Activated naive CD4-positive, alpha-beta T cell treated with anti-CD3 and anti-CD28 coated beads for 36 hours (primary cell): Measurements from ENCODE around the gene KLHL26. TPM values are rescaled to one million over a fixed set of nuclear protein-coding genes. Genes with fewer than 3 reads are reported as not detected.

Experiments used
- CTCF ChIA-PET: fragments of 350-600 bp; sonication (Branson Sonifier 250); formaldehyde crosslinking; loops from one replicate; lab custom pipeline; 2021; ENCODE audit warnings: antibody characterized with exemption; lab: Charles Lee
- DNase-seq: peaks from one replicate; pipeline ENCODE4 v3.0.0-alpha.2; 2020
- H3K27ac Mint-ChIP-seq: one replicate; pipeline ENCODE4 v1.8.0; 2021; ENCODE audit warnings: mild to moderate bottlenecking, mixed read lengths
- H3K27me3 Mint-ChIP-seq: one replicate; pipeline ENCODE4 v1.8.0; 2021; ENCODE audit warnings: low read depth, mixed read lengths
- H3K36me3 Mint-ChIP-seq: one replicate; pipeline ENCODE4 v1.8.0; 2021; ENCODE audit warnings: low read depth, mixed read lengths
- H3K4me1 Mint-ChIP-seq: one replicate; pipeline ENCODE4 v1.8.0; 2021; ENCODE audit warnings: low read depth, mixed read lengths
- H3K4me3 Mint-ChIP-seq: one replicate; pipeline ENCODE4 v1.8.0; 2021; ENCODE audit warnings: mild to moderate bottlenecking, moderate library complexity, mixed read lengths
- H3K9me3 Mint-ChIP-seq: one replicate; pipeline ENCODE4 v1.8.0; 2021; ENCODE audit warnings: mixed read lengths
- intact Hi-C: fragments of 100-400 bp; cut with micrococcal nuclease; formaldehyde crosslinking; loops from one replicate; pipeline ENCODE4 v1.15.1; 2023
- total RNA-seq, 2 experiments: library from RNA; stranded (reverse); gene quantifications; one replicate each; pipeline ENCODE4 v1.2.3, GENCODE V29; 2021

The KLHL26 gene
- total RNA-seq, 2 experiments from 2014 or later: 8.9 to 12.0 TPM

DNA sequence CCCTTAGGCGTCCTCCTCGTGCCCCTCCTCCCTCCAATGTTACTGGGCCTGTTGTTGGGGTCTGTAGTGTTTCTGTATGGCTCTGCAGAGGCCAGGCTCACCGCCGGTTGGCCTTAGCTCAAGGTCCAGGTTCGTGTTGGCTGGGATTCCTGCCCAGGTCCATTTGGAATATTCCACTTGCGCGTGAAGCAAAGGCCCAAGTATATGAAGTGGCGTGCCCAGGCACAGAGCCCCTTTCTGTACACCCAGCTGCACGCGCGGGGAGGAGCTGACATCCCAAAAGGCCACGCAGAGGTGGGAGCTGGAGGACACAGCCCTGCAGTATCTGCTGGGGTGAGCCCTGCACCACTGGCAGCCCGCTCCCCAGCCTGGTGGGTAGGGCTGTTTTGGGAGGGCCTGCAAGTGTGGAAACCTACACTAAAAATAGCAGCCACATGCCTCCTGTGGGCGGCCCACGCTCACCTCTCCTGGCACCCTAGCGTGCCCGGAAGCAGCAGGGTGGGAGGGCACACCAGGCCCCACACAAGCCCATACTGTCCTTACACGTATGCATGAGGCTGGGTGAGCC, 76.8 kb downstream of the KLHL26 start:
- H3K9me3 Mint-ChIP-seq: no peaks in the 10 kb centered on the region
- no peak overlapping the region for H3K4me3 Mint-ChIP-seq
- peaks cover 11% of the 10 kb centered on the region for H3K4me1 Mint-ChIP-seq
- no peaks in the 10 kb centered on the region for H3K36me3 Mint-ChIP-seq
- no peak overlapping the region for H3K27ac Mint-ChIP-seq
- CTCF ChIA-PET: no interaction called here
- DNase-seq: no peak
- H3K27me3 Mint-ChIP-seq: no peaks in the 10 kb centered on the region
- intact Hi-C loops: no loop called here

DNA sequence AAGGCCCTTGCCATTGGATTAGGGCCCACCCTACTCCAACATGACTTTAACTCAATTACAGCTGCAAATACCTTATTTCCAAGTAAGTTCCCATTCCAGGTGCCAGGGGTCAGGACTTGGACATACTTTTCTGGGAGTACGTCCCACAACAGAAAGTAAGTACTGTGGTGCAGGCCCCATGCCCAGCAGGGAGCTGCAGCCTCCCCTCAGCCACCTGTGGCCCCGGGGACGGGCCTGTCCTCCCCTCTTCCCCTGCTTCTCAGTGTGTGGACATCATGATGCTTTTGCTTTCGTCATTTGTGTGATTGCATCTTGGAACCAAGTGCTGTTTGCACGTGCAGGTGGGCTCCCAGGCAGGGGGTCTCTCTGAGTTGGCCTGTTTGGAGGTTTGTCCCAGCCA, 78.6 kb downstream of the KLHL26 start:
- Mint-ChIP-seq H3K27ac (no peak overlapping the region), H3K36me3 (no peaks in the 10 kb centered on the region), H3K4me1 (peaks cover 8% of the 10 kb centered on the region), H3K27me3 (no peaks in the 10 kb centered on the region), H3K4me3 (no peak overlapping the region), H3K9me3 (no peaks in the 10 kb centered on the region)
- intact Hi-C loops: no loop called here
- no peak for DNase-seq
- CTCF ChIA-PET: no interaction called here

DNA sequence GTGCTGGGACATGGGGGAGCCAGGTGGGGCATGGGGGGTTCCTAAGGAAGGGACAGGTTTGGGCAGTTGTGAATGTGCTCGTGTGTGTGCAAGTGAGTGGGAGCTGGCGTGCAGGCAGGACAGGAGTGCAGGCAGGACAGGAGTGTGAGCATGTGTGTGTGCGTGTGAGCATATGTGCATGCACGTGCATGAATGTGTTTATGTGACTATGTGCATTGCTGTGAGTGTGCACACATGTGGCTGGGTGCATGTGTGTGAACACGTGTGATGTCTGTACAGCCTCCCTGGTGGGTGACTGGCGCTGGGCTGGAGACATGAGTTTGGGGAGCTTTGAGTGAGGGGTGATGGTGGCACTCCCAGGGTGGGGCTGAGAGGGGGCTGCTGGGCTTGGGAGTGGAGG, 80.0 kb downstream of the KLHL26 start:
- CTCF ChIA-PET: no interaction called here
- Mint-ChIP-seq H3K27me3 (no peaks in the 10 kb centered on the region), H3K36me3 (no peaks in the 10 kb centered on the region), H3K9me3 (no peaks in the 10 kb centered on the region), H3K4me3 (no peak overlapping the region), H3K4me1 (peaks cover 8% of the 10 kb centered on the region), H3K27ac (no peak overlapping the region)
- intact Hi-C loops: no loop called here
- no peak for DNase-seq

DNA sequence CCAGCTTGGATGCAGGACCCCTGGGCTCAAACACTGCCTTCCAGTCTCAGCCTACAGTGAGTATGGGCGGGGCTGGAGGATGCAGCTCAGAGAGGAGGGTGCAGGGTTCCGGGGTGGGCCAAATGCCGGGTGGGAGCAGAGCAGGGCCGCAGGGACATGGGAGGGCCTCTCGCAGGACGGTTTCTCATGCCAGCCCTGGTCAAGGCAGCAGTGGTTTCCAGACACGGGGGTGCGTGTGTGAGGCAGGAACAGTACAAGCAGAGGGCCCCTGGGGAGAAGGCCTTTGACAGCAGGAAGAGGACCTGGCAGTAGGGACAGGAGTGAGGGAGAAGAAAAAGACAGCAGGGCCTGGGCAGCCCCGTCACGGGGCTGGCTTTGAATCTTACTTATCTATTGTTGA, 80.8 kb downstream of the KLHL26 start:
- Mint-ChIP-seq H3K9me3 (no peaks in the 10 kb centered on the region), H3K36me3 (no peaks in the 10 kb centered on the region), H3K4me1 (peaks cover 8% of the 10 kb centered on the region), H3K27ac (no peak overlapping the region), H3K4me3 (no peak overlapping the region), H3K27me3 (no peaks in the 10 kb centered on the region)
- CTCF ChIA-PET: interaction anchor here (0.6 kb wide), 1 partner anchor 256 kb away, joined by 3 read pairs; no protein-coding TSS in a partner anchor
- DNase-seq: no peak
- intact Hi-C loops: no loop called here

DNA sequence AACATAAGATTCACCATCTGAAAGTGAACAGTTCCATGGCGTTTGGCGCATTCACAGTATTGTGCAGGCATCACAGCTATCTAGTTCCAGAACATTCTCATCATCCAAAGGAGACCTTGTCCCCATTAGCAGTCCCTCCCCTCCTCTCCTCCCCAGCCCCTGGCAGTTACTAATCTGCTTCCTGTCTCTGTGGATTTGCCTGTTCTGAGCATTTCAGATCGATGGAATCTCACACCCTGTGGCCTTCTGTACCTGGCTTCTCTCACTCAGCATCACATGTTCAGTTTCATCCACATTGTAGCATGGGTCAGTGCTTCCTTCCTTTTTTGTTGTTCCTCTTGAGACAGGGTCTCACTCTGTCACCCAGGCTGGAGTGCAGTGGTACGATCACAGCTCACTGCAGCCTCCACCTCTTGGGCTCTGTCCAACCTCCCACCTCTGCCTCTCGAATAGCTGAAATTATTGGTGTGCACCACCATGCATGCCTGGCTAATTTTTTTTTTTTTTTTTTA, 81.2 kb downstream of the KLHL26 start:
- no peaks in the 10 kb centered on the region for H3K9me3 Mint-ChIP-seq
- H3K4me1 Mint-ChIP-seq: peaks cover 8% of the 10 kb centered on the region
- no peaks in the 10 kb centered on the region for H3K36me3 Mint-ChIP-seq
- DNase-seq: no peak
- no peak overlapping the region for H3K27ac Mint-ChIP-seq
- H3K4me3 Mint-ChIP-seq: no peak overlapping the region
- no peaks in the 10 kb centered on the region for H3K27me3 Mint-ChIP-seq
- CTCF ChIA-PET: no interaction called here
- intact Hi-C loops: no loop called here

DNA sequence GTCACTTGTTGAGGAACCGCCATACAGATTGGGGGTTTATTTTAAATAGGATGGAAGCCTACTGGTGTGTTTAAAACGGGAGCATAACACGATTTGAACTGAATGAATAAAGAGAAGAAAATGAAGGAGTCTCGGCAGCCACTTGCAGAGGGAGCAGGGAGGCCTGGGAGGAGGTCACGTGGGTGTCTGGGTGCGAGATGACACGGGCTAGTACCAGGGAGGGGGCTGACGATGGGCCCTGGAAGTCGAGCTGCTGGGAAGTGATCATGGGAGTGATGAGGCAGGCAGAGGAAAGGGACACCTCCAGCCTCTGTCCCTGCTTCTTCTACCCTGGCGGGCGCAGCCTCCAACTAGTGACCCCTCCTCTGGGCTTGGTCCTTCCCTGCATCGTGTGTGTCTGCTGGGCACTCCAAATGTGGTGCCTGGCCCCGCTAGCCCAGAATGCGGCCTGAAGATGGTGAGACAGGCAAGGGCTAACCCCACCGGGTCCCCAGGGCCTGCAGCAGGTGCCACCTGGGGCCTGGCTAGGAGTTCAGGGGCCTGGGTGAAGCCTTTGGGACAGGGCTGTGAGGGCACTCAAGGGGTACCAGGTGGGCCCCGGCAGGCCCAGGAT, 82.1 kb downstream of the KLHL26 start:
- CTCF ChIA-PET: no interaction called here
- H3K36me3 Mint-ChIP-seq: no peaks in the 10 kb centered on the region

DNA sequence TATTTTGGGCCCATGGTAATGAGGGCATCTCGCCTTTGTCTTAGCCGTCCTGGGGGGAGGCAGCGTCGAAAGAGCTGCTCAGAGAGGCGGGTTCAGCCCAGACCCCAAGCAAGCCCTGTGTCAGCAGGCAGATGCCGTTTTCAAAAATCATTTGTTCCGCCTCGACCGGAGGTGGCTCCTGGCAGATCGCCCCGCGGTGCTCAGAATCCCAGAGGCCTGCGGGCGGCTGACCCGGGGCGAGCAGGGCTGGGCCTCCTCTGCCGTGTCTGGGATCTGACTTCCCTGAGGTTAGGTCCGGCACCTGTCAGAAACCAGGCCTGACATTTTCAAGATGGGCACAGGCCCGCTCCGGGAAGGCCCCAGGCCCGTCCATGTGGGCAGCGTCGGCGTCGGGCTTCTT, 82.7 kb downstream of the KLHL26 start:
- CTCF ChIA-PET: no interaction called here
- Mint-ChIP-seq H3K36me3 (no peaks in the 10 kb centered on the region), H3K27me3 (no peaks in the 10 kb centered on the region)

More for the DNA sequence above, 82.1 kb downstream of the KLHL26 start:
- intact Hi-C loops: no loop called here
- Mint-ChIP-seq H3K27me3 (no peaks in the 10 kb centered on the region), H3K9me3 (no peaks in the 10 kb centered on the region), H3K4me3 (no peak overlapping the region), H3K4me1 (peaks cover 12% of the 10 kb centered on the region), H3K27ac (no peak overlapping the region)
- no peak for DNase-seq

More for the DNA sequence above, 82.7 kb downstream of the KLHL26 start:
- peaks cover 15% of the 10 kb centered on the region for H3K4me1 Mint-ChIP-seq
- H3K9me3 Mint-ChIP-seq: no peaks in the 10 kb centered on the region
- intact Hi-C loops: no loop called here
- no peak overlapping the region for H3K27ac Mint-ChIP-seq
- H3K4me3 Mint-ChIP-seq: no peak overlapping the region
- no peak for DNase-seq

Other genes starting within 250 kb of the KLHL26 start
- not detected for gene LRRC25, start 239.4 kb upstream of the KLHL26 start, total RNA-seq
- gene SSBP4, start 217.6 kb upstream of the KLHL26 start, total RNA-seq: 10 to 100 TPM; 62.6 to 71.4 TPM
- gene ISYNA1, start 198.9 kb upstream of the KLHL26 start, total RNA-seq: 10 to 100 TPM; 12.3 to 14.3 TPM
- 10 to 100 TPM; 14.1 TPM for gene ELL, start 115.0 kb upstream of the KLHL26 start, total RNA-seq
- gene FKBP8, start 93.5 kb upstream of the KLHL26 start, total RNA-seq: 100 to 1,000 TPM; 161 to 163 TPM
- 10 to 100 TPM; 86.7 TPM for gene KXD1, start 79.2 kb upstream of the KLHL26 start, total RNA-seq
- gene UBA52, start 65.2 kb upstream of the KLHL26 start, total RNA-seq: 1,000 to 10,000 TPM; 1,997 to 2,122 TPM
- 10 to 100 TPM; 62.9 to 68.5 TPM for gene REX1BD, start 48.2 kb upstream of the KLHL26 start, total RNA-seq
- not detected for gene CRLF1, start 30.2 kb upstream of the KLHL26 start, total RNA-seq
- under 1 TPM; 0.21 to 0.40 TPM for gene TMEM59L, start 24.2 kb upstream of the KLHL26 start, total RNA-seq
- 1 to 10 TPM; 4.0 to 4.2 TPM for gene CRTC1, start 46.7 kb downstream of the KLHL26 start, total RNA-seq
- gene COMP, start 154.3 kb downstream of the KLHL26 start, total RNA-seq: not detected
- gene UPF1, start 194.9 kb downstream of the KLHL26 start, total RNA-seq: 100 to 1,000 TPM in 1 of 2 experiments, 10 to 100 TPM in 1; 95.0 to 105 TPM